MCF 10A (cell line): ENCODE results near the gene PAX6. TPM values are rescaled to one million over a fixed set of nuclear protein-coding genes. Genes with fewer than 3 reads are reported as not detected.

Experiments
- BruUV-seq: library from RNA; stranded (reverse); fragments of 400-500 nt; replicated peaks from 2 replicates; lab custom pipeline; 2021; lab: Mats Ljungman, UMichigan
- CTCF ChIA-PET: fragments of 300-600 bp; sonication (Branson Sonifier 250); formaldehyde crosslinking; extraction: SDS; loops from one replicate; lab custom pipeline; 2021; ENCODE audit warnings: antibody characterized with exemption, inconsistent platforms; lab: Yijun Ruan, JAX
- POLR2A ChIA-PET: fragments of 300-600, 350-650 bp; sonication (Branson Sonifier 250); formaldehyde crosslinking; extraction: SDS; loops from one replicate; lab custom pipeline; 2020; ENCODE audit warnings: antibody characterized with exemption, inconsistent platforms; lab: Yijun Ruan, JAX
- DNase-seq: peaks from one replicate; pipeline ENCODE4 v3.0.0-alpha.2; 2018; ENCODE audit not compliant: unreplicated experiment
- H3K27ac Mint-ChIP-seq: one replicate; pipeline ENCODE4 v1.8.0; 2022; ENCODE audit warnings: mild to moderate bottlenecking, low read depth, mixed read lengths; ENCODE audit not compliant: unreplicated experiment
- H3K27me3 Mint-ChIP-seq: one replicate; pipeline ENCODE4 v1.8.0; 2022; ENCODE audit warnings: mixed read lengths; ENCODE audit not compliant: insufficient read depth, unreplicated experiment
- H3K36me3 Mint-ChIP-seq: one replicate; pipeline ENCODE4 v1.8.0; 2022; ENCODE audit warnings: mild to moderate bottlenecking, moderate library complexity, mixed read lengths; ENCODE audit not compliant: insufficient read depth, unreplicated experiment
- H3K4me1 Mint-ChIP-seq: one replicate; pipeline ENCODE4 v1.8.0; 2022; ENCODE audit warnings: mixed read lengths; ENCODE audit not compliant: insufficient read depth, unreplicated experiment
- H3K4me3 Mint-ChIP-seq: one replicate; pipeline ENCODE4 v1.8.0; 2022; ENCODE audit warnings: mild to moderate bottlenecking, moderate library complexity, mixed read lengths; ENCODE audit not compliant: unreplicated experiment
- H3K9me3 Mint-ChIP-seq: one replicate; pipeline ENCODE4 v1.8.0; 2022; ENCODE audit warnings: mixed read lengths; ENCODE audit not compliant: unreplicated experiment
- intact Hi-C: fragments of 100-400 bp; cut with micrococcal nuclease; formaldehyde crosslinking; loops from 2 replicates; pipeline ENCODE4 v1.14.1; 2022
- total RNA-seq: library from RNA; stranded (reverse); gene quantifications from 2 replicates; pipeline ENCODE4 v1.2.3, GENCODE V29; 2022
- TF ChIP-seq, protein P1 (sequence below): fragments of 200-600 bp; IDR thresholded peaks from one replicate; pipeline ENCODE4 v1.8.0; 2022; ENCODE audit warnings: antibody characterized with exemption, mild to moderate bottlenecking; ENCODE audit not compliant: unreplicated experiment

Gene PAX6
- total RNA-seq, 1 experiment from 2014 or later: not detected

DNA sequence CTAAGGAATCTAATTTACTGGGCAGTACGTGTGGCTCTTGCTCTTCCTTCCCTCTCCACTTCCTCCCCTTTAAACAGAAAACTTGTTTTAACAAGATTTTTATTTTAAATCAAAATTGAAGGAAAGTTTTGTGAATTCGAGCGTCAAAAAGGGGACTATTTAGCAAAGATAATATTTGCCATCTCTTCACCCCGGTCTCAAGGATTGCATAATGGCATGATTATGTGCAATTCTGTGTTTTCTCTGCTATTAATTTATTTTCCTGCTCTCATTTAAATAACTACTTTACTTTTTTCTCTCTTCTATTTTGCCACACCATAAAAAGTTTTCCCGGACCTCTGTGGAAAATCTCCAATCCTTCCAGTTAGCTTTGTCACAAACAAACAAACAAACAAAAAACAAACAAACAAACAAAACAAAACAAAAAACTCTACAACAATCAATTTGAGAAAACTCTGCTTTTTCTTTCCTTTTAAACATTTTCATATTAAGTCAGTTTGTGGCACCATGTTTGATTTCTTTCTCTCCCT lies 10.2 kb upstream of the PAX6 start:
- BruUV-seq: no TSS peak
- no peak overlapping the region for H3K4me3 Mint-ChIP-seq
- POLR2A ChIA-PET: no interaction called here
- no peaks in the 10 kb centered on the region for H3K27me3 Mint-ChIP-seq
- H3K4me1 Mint-ChIP-seq: no peaks in the 10 kb centered on the region
- H3K36me3 Mint-ChIP-seq: no peaks in the 10 kb centered on the region
- H3K27ac Mint-ChIP-seq: no peak overlapping the region
- TF ChIP-seq, protein P1, sequence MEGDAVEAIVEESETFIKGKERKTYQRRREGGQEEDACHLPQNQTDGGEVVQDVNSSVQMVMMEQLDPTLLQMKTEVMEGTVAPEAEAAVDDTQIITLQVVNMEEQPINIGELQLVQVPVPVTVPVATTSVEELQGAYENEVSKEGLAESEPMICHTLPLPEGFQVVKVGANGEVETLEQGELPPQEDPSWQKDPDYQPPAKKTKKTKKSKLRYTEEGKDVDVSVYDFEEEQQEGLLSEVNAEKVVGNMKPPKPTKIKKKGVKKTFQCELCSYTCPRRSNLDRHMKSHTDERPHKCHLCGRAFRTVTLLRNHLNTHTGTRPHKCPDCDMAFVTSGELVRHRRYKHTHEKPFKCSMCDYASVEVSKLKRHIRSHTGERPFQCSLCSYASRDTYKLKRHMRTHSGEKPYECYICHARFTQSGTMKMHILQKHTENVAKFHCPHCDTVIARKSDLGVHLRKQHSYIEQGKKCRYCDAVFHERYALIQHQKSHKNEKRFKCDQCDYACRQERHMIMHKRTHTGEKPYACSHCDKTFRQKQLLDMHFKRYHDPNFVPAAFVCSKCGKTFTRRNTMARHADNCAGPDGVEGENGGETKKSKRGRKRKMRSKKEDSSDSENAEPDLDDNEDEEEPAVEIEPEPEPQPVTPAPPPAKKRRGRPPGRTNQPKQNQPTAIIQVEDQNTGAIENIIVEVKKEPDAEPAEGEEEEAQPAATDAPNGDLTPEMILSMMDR: no peak
- intact Hi-C loops: no loop called here
- CTCF ChIA-PET: no interaction called here
- DNase-seq: no peak
- no peaks in the 10 kb centered on the region for H3K9me3 Mint-ChIP-seq

DNA sequence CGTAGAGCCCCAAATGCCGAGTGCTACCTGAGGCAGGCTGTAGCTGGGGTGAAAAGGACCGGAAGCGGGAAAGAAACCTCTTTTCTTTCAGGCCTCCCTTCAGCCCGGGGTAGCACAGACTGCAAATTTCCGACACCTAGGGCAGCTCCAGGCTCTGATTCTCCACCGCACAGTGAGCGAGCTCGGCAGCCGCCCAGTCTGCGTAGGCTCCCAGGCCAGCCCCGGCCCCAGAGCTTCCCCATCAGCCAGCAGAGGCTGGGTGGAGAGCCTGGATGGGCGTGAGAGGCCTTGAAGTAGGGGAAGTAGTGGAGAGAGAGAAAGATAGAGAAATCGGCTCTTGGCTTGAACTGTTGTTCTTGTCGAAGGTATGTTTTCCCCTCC lies 9.3 kb upstream of the PAX6 start:
- no peak for DNase-seq
- Mint-ChIP-seq H3K9me3 (no peaks in the 10 kb centered on the region), H3K27me3 (peaks cover under 1% of the 10 kb centered on the region), H3K27ac (no peak overlapping the region), H3K4me3 (no peak overlapping the region), H3K4me1 (no peaks in the 10 kb centered on the region), H3K36me3 (no peaks in the 10 kb centered on the region)
- no TSS peak for BruUV-seq
- ChIA-PET POLR2A (no interaction called here), CTCF (interaction anchor here (0.7 to 1.1 kb wide), 2 partner anchors 13 to 1757 kb away, joined by 3 to 4 read pairs; no protein-coding TSS in a partner anchor)
- TF ChIP-seq, protein P1: no peak
- intact Hi-C loops: no loop called here

GRCh38 chr11:31819621-31820437 lies 8.7 kb upstream of the PAX6 start:
- intact Hi-C loops: no loop called here
- Mint-ChIP-seq H3K4me3 (no peak overlapping the region), H3K27me3 (peaks cover 7% of the 10 kb centered on the region), H3K36me3 (no peaks in the 10 kb centered on the region), H3K27ac (no peak overlapping the region), H3K9me3 (no peaks in the 10 kb centered on the region), H3K4me1 (no peaks in the 10 kb centered on the region)
- DNase-seq: no peak
- TF ChIP-seq, protein P1: no peak
- no TSS peak for BruUV-seq
- POLR2A ChIA-PET: no interaction called here
- CTCF ChIA-PET: interaction anchor here (0.7 to 1.1 kb wide), 2 partner anchors 14 to 1757 kb away, joined by 3 to 4 read pairs; no protein-coding TSS in a partner anchor

DNA sequence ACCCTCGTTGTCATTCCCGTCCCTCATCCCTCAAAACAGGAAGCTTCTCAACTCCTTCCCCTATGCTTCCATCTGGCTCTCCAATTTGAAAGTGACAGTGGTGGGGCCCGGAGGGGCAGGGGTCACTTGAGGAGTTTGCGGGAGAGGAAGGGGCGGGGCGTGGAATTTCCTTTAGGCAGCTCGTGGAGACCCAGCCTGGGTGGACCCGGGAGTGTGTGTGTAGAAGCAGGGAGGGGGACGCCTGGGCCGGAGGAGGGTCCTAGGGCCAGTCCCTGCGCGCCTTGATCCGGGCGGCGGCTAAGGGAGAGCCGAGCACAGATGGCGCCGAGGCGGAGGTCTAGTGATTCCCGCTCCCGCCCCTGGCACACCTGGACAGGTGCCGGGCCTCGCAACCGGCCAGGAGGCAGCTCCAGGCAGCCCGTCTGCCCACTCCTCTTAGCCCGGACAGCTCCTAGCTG lies 7.8 kb upstream of the PAX6 start:
- Mint-ChIP-seq H3K4me1 (no peaks in the 10 kb centered on the region), H3K4me3 (no peak overlapping the region), H3K27me3 (peaks cover 13% of the 10 kb centered on the region), H3K9me3 (no peaks in the 10 kb centered on the region), H3K36me3 (no peaks in the 10 kb centered on the region), H3K27ac (no peak overlapping the region)
- BruUV-seq: no TSS peak
- intact Hi-C loops: no loop called here
- DNase-seq: no peak
- TF ChIP-seq, protein P1: no peak
- ChIA-PET POLR2A (no interaction called here), CTCF (no interaction called here)
